22Rv1 (cell line): ENCODE results near the gene TRIM13.

Experiments used
- CTCF ChIP-seq: fragments of 450-650 bp; IDR thresholded peaks from 2 replicates; pipeline ENCODE4 v1.5.1; 2017; ENCODE audit warnings: mild to moderate bottlenecking
- ZFX ChIP-seq: fragments of 450-650 bp; IDR thresholded peaks from 2 replicates; pipeline ENCODE4 v1.6.1; 2017; ENCODE audit warnings: antibody characterized with exemption, borderline replicate concordance

- TF ChIP-seq CTCF: no peak
- no peak for TF ChIP-seq ZFX
These were observed 17.5 kb downstream of the TRIM13 start for GRCh38 chr13:50014386-50014785.
